ENCODE measurements around the gene HAPLN3. TPM values are rescaled to one million over a fixed set of nuclear protein-coding genes. Genes with fewer than 3 reads are reported as not detected.

Gene HAPLN3
- polyA plus RNA-seq, 1 donor (not counting 4 experiments of a cell fraction or from before 2014, with no cell fraction given), result 1.4 TPM

GRCh38 chr15:88839146-88839545 lies 56.2 kb downstream of the HAPLN3 start:
- Histone ChIP-seq H3K4me3 (ENCODE audit: control insufficient read depth in 2 of 3, extremely low read depth in 1 of 3, insufficient read depth in 2 of 3, low read depth in 1 of 3, low read length in 3 of 3) (no peak overlapping the region), H3K4me1 (ENCODE audit: control insufficient read depth, extremely low read depth, insufficient read depth, low read length) (no peaks in the 10 kb centered on the region), H3K36me3 (ENCODE audit: control insufficient read depth in 2 of 2, extremely low read depth in 1 of 2, insufficient read depth in 2 of 2, low read length in 2 of 2) (no peaks in the 10 kb centered on the region), H3K79me2 (ENCODE audit: control insufficient read depth, insufficient read depth, low read length) (no peaks in the 10 kb centered on the region), H3K9me3 (ENCODE audit: control insufficient read depth, low read depth, low read length) (no peaks in the 10 kb centered on the region), H3K9ac (ENCODE audit: control insufficient read depth, extremely low read depth, insufficient read depth, low read length) (no peak overlapping the region), H2AFZ (ENCODE audit: control insufficient read depth, low read length) (no peak overlapping the region), H4K20me1 (ENCODE audit: control insufficient read depth, extremely low read depth, insufficient read depth, low read length) (no peaks in the 10 kb centered on the region), H3K4me2 (ENCODE audit: control insufficient read depth, extremely low read depth, insufficient read depth, low read depth, low read length) (no peak overlapping the region), H3K27ac (ENCODE audit: control insufficient read depth, insufficient read depth, low read length) (no peak overlapping the region), H3K27me3 (ENCODE audit: control insufficient read depth, extremely low read depth, insufficient read depth, low read length) (no peaks in the 10 kb centered on the region), H3K9me1 (ENCODE audit: control insufficient read depth, extremely low read depth, insufficient read depth, low read length) (no peaks in the 10 kb centered on the region)
- FAIRE-seq (no peak), DNase-seq (ENCODE audit: low read depth, low spot score) (no peak)
- no peak for TF ChIP-seq CTCF (optimal IDR thresholded peaks at IDR 0.05 in 1 of 3, IDR thresholded peaks at IDR 0.05 in 1 of 3, conservative IDR thresholded peaks at IDR 0.05 in 1 of 3; ENCODE audit: extremely low read depth in 1 of 3, insufficient read depth in 2 of 3, low read length in 3 of 3)
- no peak for TF ChIP-seq EZH2 (IDR thresholded peaks at IDR 0.05; ENCODE audit: low read length)
- dilution Hi-C loops (cut with MboI; ENCODE audit: extremely low pct_ligation_motif_present, low sequenced_read_pairs), result no loop called here

- Histone ChIP-seq H3K27ac (ENCODE audit: control insufficient read depth, insufficient read depth, low read length) (no peak overlapping the region), H3K79me2 (ENCODE audit: control insufficient read depth, insufficient read depth, low read length) (no peaks in the 10 kb centered on the region), H3K36me3 (ENCODE audit: control insufficient read depth in 2 of 2, extremely low read depth in 1 of 2, insufficient read depth in 2 of 2, low read length in 2 of 2) (no peaks in the 10 kb centered on the region), H3K27me3 (ENCODE audit: control insufficient read depth, extremely low read depth, insufficient read depth, low read length) (no peaks in the 10 kb centered on the region), H2AFZ (ENCODE audit: control insufficient read depth, low read length) (no peak overlapping the region), H3K4me3 (ENCODE audit: control insufficient read depth in 2 of 3, extremely low read depth in 1 of 3, insufficient read depth in 2 of 3, low read depth in 1 of 3, low read length in 3 of 3) (no peak overlapping the region), H4K20me1 (ENCODE audit: control insufficient read depth, extremely low read depth, insufficient read depth, low read length) (no peaks in the 10 kb centered on the region), H3K9me3 (ENCODE audit: control insufficient read depth, low read depth, low read length) (no peaks in the 10 kb centered on the region), H3K9ac (ENCODE audit: control insufficient read depth, extremely low read depth, insufficient read depth, low read length) (no peak overlapping the region), H3K4me1 (ENCODE audit: control insufficient read depth, extremely low read depth, insufficient read depth, low read length) (no peaks in the 10 kb centered on the region), H3K9me1 (ENCODE audit: control insufficient read depth, extremely low read depth, insufficient read depth, low read length) (no peaks in the 10 kb centered on the region), H3K4me2 (ENCODE audit: control insufficient read depth, extremely low read depth, insufficient read depth, low read depth, low read length) (no peak overlapping the region)
- dilution Hi-C loops (cut with MboI; ENCODE audit: extremely low pct_ligation_motif_present, low sequenced_read_pairs), result no loop called here
- DNase-seq (ENCODE audit: low read depth, low spot score) (no peak), FAIRE-seq (no peak)
- TF ChIP-seq EZH2 (IDR thresholded peaks at IDR 0.05; ENCODE audit: low read length), result no peak
- no peak for TF ChIP-seq CTCF (optimal IDR thresholded peaks at IDR 0.05 in 1 of 3, IDR thresholded peaks at IDR 0.05 in 1 of 3, conservative IDR thresholded peaks at IDR 0.05 in 1 of 3; ENCODE audit: extremely low read depth in 1 of 3, insufficient read depth in 2 of 3, low read length in 3 of 3)
Measured at GRCh38 chr15:88838667-88839066, 56.7 kb downstream of the HAPLN3 start.
